Measurements from ENCODE around the gene SEPTIN7. TPM values are rescaled to one million over a fixed set of nuclear protein-coding genes. Genes with fewer than 3 reads are reported as not detected.
A peak's percentile ranks its signal among the peaks of the same experiment; 100 is the strongest.

The SEPTIN7 gene
- total and polyA plus RNA-seq, 2 of the 4 experiments (the other 2 are of a cell fraction): 150 to 239 TPM

DNA sequence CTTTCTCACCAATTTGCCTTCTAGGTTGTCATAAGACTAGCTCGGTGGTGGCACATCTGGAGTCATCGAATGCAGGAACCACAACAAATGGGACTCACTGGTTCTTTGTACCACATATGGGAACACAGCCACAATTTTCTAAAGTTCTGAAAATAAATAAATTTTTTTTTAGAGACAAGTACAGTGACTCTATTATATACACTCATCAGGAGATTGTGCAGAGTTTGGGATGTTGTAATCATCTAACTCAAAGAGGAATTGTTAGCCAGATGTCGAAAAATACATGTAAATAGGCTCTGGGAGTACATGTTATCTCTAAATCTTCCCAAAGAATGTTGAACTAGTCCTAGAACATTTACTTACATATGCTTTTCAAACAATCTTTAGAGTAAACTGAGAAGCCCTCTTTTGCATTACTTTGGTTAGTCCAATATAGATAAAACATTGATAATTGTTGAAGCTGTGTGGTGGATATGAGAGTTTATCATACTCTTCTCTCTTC lies 19.6 kb upstream of the SEPTIN7 start:
- BruUV-seq (replicated peaks): no TSS peak
- H3K14ac ChIP-seq (replicated peaks; ENCODE audit: low read depth, low read length): no peak overlapping the region
- H4K20me1 ChIP-seq (ENCODE audit: insufficient read depth, low read length): no peaks in the 10 kb centered on the region
- peak overlapping the region; percentile 97; the same call in 1 of the 2 replicates for H3K27ac ChIP-seq (ENCODE audit: insufficient read depth, low read length)
- no peak overlapping the region for H3K56ac ChIP-seq (ENCODE audit: extremely low read depth, insufficient read depth, low read length)
- H3K18ac ChIP-seq (ENCODE audit: low read depth, low read length): peak overlapping the region; percentile 89; the same call in 1 of the 2 replicates
- H3K4me3 ChIP-seq (ENCODE audit: insufficient read depth, low read depth, low read length): no peak overlapping the region
- H3K9ac ChIP-seq (ENCODE audit: low read depth, low read length): no peak overlapping the region
- ATAC-seq (ENCODE audit: low read depth) (peak; percentile 91), DNase-seq (peak; percentile 63)
- CTCF ChIA-PET: no interaction called here
- POLR2A ChIA-PET (ENCODE audit: unreplicated experiment): no interaction called here
- H2BK120ac ChIP-seq (ENCODE audit: low read depth, low read length): no peak overlapping the region
- peak overlapping the region; percentile 77; the same call in 1 of the 2 replicates for H4K5ac ChIP-seq (ENCODE audit: low read depth, low read length)
- no peak overlapping the region for H2AK5ac ChIP-seq (ENCODE audit: low read depth, low read length)
- no peaks in the 10 kb centered on the region for H3K36me3 ChIP-seq (ENCODE audit: control insufficient read depth, insufficient read depth, low read length)
- H2BK20ac ChIP-seq (ENCODE audit: low read depth, low read length): 0 out of 2 replicates have a peak overlapping the region, but pooled peaks have one; percentile 25
- peaks cover 2% of the 10 kb centered on the region; the same call in 1 of the 2 replicates for H3K27me3 ChIP-seq (ENCODE audit: control insufficient read depth, insufficient read depth, low read length)
- intact Hi-C loops (cut with micrococcal nuclease) (no loop called here), in situ Hi-C loops (cut with MboI; ENCODE audit: low sequenced_read_pairs) (no loop called here), dilution Hi-C loops (cut with HindIII; ENCODE audit: low sequenced_read_pairs, unreplicated experiment) (no loop called here)
- H2AK9ac ChIP-seq (replicated peaks; ENCODE audit: low read depth, low read length, poor library complexity): no peak overlapping the region
- no peak overlapping the region for H4K8ac ChIP-seq (ENCODE audit: low read depth in 2 of 2, low read length in 2 of 2)
- H3K23ac ChIP-seq (ENCODE audit: low read depth, low read length): no peak overlapping the region
- H3K4me1 ChIP-seq (ENCODE audit: control insufficient read depth, insufficient read depth, low read length): peaks cover 2% of the 10 kb centered on the region
- H4K91ac ChIP-seq (ENCODE audit: insufficient read depth, low read depth, low read length): no peak overlapping the region
- H3K79me1 ChIP-seq (ENCODE audit: low read depth in 1 of 2, low read length in 2 of 2): no peaks in the 10 kb centered on the region
- H2AFZ ChIP-seq (replicated peaks; ENCODE audit: low read length, poor library complexity): no peak overlapping the region
- H3K4me2 ChIP-seq (ENCODE audit: low read depth, low read length): peak overlapping the region; percentile 78; the same call in 1 of the 2 replicates
- H3K9me3 ChIP-seq (ENCODE audit: control insufficient read depth, insufficient read depth, low read length): no peaks in the 10 kb centered on the region
- H2BK5ac ChIP-seq (ENCODE audit: low read depth, low read length, poor library complexity, severe bottlenecking): no peak overlapping the region
- no peaks in the 10 kb centered on the region; the same call in 1 of the 2 replicates for H3K9me1 ChIP-seq (ENCODE audit: insufficient read depth, low read length)
- 0 out of 2 replicates have a peak overlapping the region, but pooled peaks have one; percentile 34 for H3K4ac ChIP-seq (ENCODE audit: low read depth, low read length)
- H2BK15ac ChIP-seq (ENCODE audit: low read depth, low read length): no peak overlapping the region
- TF ChIP-seq CEBPB (IDR thresholded peaks at IDR 0.05; ENCODE audit: low read depth, low read length) (peak; percentile 16; the same call in 1 of the 2 replicates), NFE2L2 (IDR thresholded peaks at IDR 0.05; ENCODE audit: low read depth, low read length) (no peak)
- WGBS, 2 experiments (ENCODE audit: extremely low coverage in 2 of 2, insufficient read length in 1 of 2): no CpG with 5 or more reads among the region's 3 CpGs
